SK-N-SH treated with all-trans-retinoic acid at 6 μM for 48 hours (cell line): ENCODE results near the gene GPR55.

Experiments used
- ATAC-seq: fragments of 200-7000 bp; cut with Tn5 transposase; 3 replicates; pipeline ENCODE4 v1.9.1; 2020; ENCODE audit warnings: mild to moderate bottlenecking, moderate library complexity
- ARNTL ChIP-seq: fragments of 450-650 bp; formaldehyde crosslinking; IDR thresholded peaks from 2 replicates; pipeline ENCODE4 v1.5.0; 2020; ENCODE audit warnings: low read depth, mild to moderate bottlenecking, moderate library complexity, borderline replicate concordance
- BACH2 ChIP-seq: fragments of 250-450 bp; sonication (Bioruptor Pico); IDR thresholded peaks from 2 replicates; pipeline ENCODE4 v1.9.0; 2021; ENCODE audit warnings: mild to moderate bottlenecking, borderline replicate concordance
- ESRRG ChIP-seq: fragments of 250-450 bp; sonication (Bioruptor Pico); IDR thresholded peaks from 2 replicates; pipeline ENCODE4 v1.6.1; 2021; ENCODE audit warnings: mild to moderate bottlenecking
- GLIS3 ChIP-seq: fragments of 250-450 bp; sonication (Bioruptor Pico); IDR thresholded peaks from 2 replicates; pipeline ENCODE4 v1.5.0; 2020; ENCODE audit warnings: mild to moderate bottlenecking, moderate library complexity
- ISL1 ChIP-seq: fragments of 250-450 bp; sonication (Bioruptor Pico); IDR thresholded peaks from 2 replicates; pipeline ENCODE4 v2.1.2; 2022; ENCODE audit warnings: mild to moderate bottlenecking, moderate library complexity
- OSR1 ChIP-seq: fragments of 250-450 bp; sonication (Bioruptor Pico); IDR thresholded peaks from 2 replicates; pipeline ENCODE4 v1.8.0; 2022; ENCODE audit warnings: moderate library complexity, mild to moderate bottlenecking, inconsistent platforms
- RARB ChIP-seq: fragments of 250-450 bp; sonication (Bioruptor Pico); IDR thresholded peaks from 2 replicates; pipeline ENCODE4 v1.8.0; 2021; ENCODE audit warnings: mild to moderate bottlenecking, moderate library complexity
- SNAI2 ChIP-seq: fragments of 250-450 bp; sonication (Bioruptor Pico); IDR thresholded peaks from 2 replicates; pipeline ENCODE4 v1.5.0; 2020; ENCODE audit warnings: mild to moderate bottlenecking, moderate library complexity
- TCF4 ChIP-seq: fragments of 250-450 bp; sonication (Bioruptor Pico); IDR thresholded peaks from 2 replicates; pipeline ENCODE4 v1.8.0; 2021; ENCODE audit warnings: mild to moderate bottlenecking, moderate library complexity, borderline replicate concordance
- ZC3H10 ChIP-seq: fragments of 250-450 bp; sonication (Bioruptor Pico); IDR thresholded peaks from 2 replicates; pipeline ENCODE4 v1.5.1; 2021; ENCODE audit warnings: mild to moderate bottlenecking, moderate library complexity
- ZFP3 ChIP-seq: fragments of 250-450 bp; sonication (Bioruptor Pico); IDR thresholded peaks from 2 replicates; pipeline ENCODE4 v1.5.0; 2020; ENCODE audit warnings: mild to moderate bottlenecking, moderate library complexity
- ZFP30 ChIP-seq: fragments of 450-650 bp; formaldehyde crosslinking; IDR thresholded peaks from 2 replicates; pipeline ENCODE4 v1.5.0; 2022; ENCODE audit warnings: mild to moderate bottlenecking, moderate library complexity
- ZNF565 ChIP-seq: fragments of 450-650 bp; formaldehyde crosslinking; conservative IDR thresholded peaks from 2 replicates; pipeline ENCODE4 v1.5.0; 2020; ENCODE audit warnings: low read depth, mild to moderate bottlenecking, moderate library complexity
- ZNF70 ChIP-seq: fragments of 450-650 bp; formaldehyde crosslinking; IDR thresholded peaks from 2 replicates; pipeline ENCODE4 v1.5.0; 2020; ENCODE audit warnings: mild to moderate bottlenecking, moderate library complexity
- TF ChIP-seq, protein P1 (sequence below): fragments of 250-450 bp; sonication (Bioruptor Pico); IDR thresholded peaks from 2 replicates; pipeline ENCODE4 v1.8.0; 2021; ENCODE audit warnings: low read depth, mild to moderate bottlenecking, moderate library complexity, borderline replicate concordance
- TF ChIP-seq, protein P2 (sequence below): fragments of 250-450 bp; sonication (Bioruptor Pico); IDR thresholded peaks from 2 replicates; pipeline ENCODE4 v1.5.1; 2020; ENCODE audit warnings: low read depth, mild to moderate bottlenecking, moderate library complexity
- TF ChIP-seq, protein P3 (sequence below): fragments of 250-450 bp; sonication (Bioruptor Pico); IDR thresholded peaks from 2 replicates; pipeline ENCODE4 v1.5.0; 2020; ENCODE audit warnings: mild to moderate bottlenecking, moderate library complexity
- TF ChIP-seq, protein P4 (sequence below): fragments of 250-450 bp; sonication (Bioruptor Pico); IDR thresholded peaks from 2 replicates; pipeline ENCODE4 v1.5.1; 2021; ENCODE audit warnings: mild to moderate bottlenecking, moderate library complexity

The GPR55 gene

DNA sequence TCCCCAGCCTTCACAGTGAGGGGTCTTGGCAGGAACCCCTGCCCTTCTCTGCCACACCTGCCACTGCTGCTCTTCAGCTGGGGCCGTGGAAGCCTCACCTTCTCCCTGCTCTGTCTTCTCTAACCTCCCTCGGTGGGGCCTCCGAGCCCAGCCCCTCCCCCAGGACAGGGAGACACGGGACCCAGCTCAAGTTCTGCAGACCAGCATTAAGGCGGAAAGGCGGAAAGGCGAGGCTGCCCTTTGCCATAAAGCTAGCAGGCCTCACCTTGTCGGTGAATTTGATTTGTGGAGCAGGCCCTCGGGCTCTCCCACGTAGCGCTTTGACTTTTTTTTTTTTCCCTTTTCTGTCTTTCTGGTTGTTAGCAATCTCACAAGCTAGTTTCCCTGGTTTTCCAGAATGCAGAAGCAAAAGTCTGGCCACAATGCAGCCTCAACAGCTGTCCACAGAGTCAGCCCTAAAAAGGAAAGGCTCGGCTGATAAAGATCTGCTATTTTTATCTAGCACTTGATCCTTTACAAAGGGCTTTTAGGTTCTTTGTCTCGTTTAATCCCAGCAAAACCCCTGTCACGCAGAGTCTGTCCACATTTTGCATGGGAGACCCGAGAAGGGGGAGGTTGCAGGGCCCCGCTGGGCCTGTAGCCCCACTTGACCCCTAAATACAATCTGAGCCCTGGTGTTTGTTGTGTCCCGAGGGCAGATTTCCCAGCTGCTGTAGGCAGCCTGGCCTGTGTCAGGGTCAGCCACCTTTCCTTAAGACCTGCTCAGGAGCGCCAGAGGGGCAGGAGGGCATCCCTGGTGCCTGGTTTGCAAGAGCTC is 54.3 kb downstream of the GPR55 start:
- ATAC-seq = no peak; the same call in 2 of the 3 replicates
- TF ChIP-seq TCF4 (peak; percentile 52; the same call in 1 of the 2 replicates), GLIS3 (CRISPR knock-in tag) (no peak)

DNA sequence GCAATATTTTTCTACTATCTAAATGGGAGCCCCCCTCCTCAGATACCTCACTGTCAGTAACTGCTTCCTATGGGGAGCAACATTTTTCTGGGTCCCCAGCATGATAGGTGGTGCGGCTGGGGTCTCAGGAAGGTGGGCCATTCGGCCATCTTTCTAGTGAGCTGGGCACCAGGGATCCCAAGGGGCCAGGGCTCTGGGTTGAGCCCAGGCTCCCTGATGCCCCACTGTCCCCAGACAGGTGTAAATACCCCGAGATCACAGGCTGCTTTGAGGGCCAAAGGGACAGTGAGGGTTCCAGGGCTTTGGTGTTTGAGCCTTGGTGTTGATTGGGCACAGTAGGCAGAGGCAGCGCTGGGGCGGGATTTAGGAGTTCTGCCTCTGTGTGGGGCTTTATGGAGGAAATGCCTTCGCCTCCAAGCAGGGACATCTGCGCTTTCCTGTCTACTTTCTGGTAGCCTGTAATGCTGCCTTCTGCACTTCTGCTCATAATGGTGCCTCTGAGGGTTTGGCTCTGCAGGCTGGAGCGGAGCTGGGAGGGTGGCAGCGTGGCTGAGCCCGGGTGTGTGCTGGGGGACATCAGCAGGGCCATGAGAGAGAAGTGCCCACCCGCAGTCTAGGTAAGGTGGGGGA is 55.0 kb downstream of the GPR55 start:
- TF ChIP-seq, protein P1, sequence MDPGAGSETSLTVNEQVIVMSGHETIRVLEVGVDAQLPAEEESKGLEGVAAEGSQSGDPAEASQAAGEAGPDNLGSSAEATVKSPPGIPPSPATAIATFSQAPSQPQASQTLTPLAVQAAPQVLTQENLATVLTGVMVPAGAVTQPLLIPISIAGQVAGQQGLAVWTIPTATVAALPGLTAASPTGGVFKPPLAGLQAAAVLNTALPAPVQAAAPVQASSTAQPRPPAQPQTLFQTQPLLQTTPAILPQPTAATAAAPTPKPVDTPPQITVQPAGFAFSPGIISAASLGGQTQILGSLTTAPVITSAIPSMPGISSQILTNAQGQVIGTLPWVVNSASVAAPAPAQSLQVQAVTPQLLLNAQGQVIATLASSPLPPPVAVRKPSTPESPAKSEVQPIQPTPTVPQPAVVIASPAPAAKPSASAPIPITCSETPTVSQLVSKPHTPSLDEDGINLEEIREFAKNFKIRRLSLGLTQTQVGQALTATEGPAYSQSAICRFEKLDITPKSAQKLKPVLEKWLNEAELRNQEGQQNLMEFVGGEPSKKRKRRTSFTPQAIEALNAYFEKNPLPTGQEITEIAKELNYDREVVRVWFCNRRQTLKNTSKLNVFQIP (CRISPR knock-in tag) = no peak
- TF ChIP-seq SNAI2 (CRISPR knock-in tag) (no peak), ARNTL (CRISPR knock-in tag) (no peak), GLIS3 (CRISPR knock-in tag) (no peak), BACH2 (no peak), ZNF565 (CRISPR knock-in tag) (no peak), OSR1 (CRISPR knock-in tag) (no peak), ISL1 (CRISPR knock-in tag) (no peak), ZFP30 (CRISPR knock-in tag) (no peak), ZNF70 (CRISPR knock-in tag) (no peak), ESRRG (CRISPR knock-in tag) (no peak)
- TF ChIP-seq, protein P2, sequence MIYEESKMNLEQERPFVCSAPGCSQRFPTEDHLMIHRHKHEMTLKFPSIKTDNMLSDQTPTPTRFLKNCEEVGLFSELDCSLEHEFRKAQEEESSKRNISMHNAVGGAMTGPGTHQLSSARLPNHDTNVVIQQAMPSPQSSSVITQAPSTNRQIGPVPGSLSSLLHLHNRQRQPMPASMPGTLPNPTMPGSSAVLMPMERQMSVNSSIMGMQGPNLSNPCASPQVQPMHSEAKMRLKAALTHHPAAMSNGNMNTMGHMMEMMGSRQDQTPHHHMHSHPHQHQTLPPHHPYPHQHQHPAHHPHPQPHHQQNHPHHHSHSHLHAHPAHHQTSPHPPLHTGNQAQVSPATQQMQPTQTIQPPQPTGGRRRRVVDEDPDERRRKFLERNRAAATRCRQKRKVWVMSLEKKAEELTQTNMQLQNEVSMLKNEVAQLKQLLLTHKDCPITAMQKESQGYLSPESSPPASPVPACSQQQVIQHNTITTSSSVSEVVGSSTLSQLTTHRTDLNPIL = no peak
- TF ChIP-seq, all 23 proteins: peak for 0
- ATAC-seq = no peak

DNA sequence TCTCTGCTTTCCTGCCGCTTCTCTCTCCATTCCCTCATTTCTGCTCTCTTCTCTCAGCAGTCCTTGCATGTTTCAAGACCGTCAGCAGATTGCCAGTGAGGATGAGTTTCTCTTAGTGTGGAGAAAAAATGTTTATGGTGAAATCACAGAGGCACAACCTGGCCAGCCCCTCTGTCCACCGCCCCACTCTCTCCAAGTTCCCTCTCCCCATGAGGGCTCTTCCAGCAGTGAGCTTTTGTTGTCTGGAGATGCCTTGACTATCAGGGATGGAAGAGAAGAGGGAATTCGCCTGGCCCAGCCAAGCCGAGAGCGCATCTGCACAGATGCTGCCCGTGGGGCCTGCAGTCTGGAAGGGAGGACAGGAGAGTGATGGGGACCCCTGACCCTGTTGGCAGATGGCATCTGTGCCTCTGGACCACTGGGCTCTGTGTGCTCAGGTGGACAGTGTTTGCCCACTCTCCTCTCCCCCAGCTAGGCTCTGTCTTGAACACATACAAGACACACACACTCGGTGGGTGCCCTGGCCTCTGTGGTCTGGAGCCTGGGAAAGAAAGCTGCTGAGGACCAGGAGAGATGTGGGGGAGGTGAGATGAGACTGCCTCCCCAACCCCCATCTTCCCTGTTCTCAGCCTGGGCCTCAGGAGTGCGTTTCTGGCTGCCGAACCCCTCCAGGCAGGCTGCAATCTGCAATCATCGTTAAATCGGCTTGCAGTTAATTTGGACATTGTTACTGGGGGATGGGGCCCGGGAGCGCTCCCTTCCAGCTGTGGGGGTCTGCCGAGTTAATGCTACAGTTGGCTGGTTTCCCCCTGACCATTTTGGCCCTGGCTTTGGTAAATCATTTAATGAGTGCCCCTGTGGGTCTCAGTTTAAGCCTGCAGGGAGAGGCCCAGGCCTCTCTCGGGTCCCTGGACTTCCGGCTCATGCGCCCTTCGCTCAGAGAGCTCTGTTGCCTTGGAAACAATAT is 55.8 kb downstream of the GPR55 start:
- TF ChIP-seq ZFP3 (CRISPR knock-in tag) (no peak), TCF4 (peak; percentile 43; the same call in 1 of the 2 replicates), RARB (no peak), ARNTL (CRISPR knock-in tag) (no peak)
- TF ChIP-seq, protein P3, sequence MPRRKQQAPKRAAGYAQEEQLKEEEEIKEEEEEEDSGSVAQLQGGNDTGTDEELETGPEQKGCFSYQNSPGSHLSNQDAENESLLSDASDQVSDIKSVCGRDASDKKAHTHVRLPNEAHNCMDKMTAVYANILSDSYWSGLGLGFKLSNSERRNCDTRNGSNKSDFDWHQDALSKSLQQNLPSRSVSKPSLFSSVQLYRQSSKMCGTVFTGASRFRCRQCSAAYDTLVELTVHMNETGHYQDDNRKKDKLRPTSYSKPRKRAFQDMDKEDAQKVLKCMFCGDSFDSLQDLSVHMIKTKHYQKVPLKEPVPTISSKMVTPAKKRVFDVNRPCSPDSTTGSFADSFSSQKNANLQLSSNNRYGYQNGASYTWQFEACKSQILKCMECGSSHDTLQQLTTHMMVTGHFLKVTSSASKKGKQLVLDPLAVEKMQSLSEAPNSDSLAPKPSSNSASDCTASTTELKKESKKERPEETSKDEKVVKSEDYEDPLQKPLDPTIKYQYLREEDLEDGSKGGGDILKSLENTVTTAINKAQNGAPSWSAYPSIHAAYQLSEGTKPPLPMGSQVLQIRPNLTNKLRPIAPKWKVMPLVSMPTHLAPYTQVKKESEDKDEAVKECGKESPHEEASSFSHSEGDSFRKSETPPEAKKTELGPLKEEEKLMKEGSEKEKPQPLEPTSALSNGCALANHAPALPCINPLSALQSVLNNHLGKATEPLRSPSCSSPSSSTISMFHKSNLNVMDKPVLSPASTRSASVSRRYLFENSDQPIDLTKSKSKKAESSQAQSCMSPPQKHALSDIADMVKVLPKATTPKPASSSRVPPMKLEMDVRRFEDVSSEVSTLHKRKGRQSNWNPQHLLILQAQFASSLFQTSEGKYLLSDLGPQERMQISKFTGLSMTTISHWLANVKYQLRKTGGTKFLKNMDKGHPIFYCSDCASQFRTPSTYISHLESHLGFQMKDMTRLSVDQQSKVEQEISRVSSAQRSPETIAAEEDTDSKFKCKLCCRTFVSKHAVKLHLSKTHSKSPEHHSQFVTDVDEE (CRISPR knock-in tag) = no peak
- ATAC-seq = no peak

DNA sequence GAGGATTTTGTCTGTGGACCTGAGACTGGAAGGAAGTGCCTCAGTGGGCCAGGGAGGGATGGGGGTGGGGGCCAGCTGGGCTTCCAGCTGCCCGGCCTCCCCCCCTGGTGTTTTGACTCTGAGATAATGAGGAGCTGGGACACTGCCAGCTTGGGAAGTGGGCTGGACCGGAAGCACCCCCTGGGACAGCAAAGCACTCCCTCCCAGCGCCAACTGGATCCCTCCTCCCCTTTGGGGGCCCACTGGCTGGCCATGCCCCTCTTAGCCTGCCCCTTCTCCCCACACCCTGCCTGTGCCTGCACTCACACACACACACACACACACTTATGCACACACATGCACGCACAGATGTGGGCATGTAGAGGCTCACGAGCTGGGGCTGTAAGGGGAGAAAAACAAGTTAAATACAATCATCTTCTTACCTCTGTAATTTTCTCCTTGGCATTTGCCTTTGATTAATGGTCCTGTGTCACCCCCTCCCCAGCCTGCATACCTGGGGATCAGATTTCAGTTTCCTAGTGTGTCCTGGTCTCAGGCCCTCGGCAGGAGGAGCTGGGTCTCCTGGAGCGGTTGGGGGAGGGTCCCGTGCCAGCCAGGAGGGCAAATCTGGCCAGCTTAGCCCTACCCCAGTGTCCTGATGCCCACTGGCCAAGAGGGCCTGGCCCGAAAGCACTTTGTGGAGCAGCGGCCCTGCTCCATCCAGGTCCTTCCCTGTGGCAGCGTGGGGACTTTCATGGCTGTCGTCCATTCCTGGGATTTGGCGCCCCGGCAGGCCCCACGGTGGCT is 56.7 kb downstream of the GPR55 start:
- TF ChIP-seq TCF4 (no peak), OSR1 (CRISPR knock-in tag) (no peak), ZFP3 (CRISPR knock-in tag) (no peak), ARNTL (CRISPR knock-in tag) (no peak), ESRRG (CRISPR knock-in tag) (no peak), ZFP30 (CRISPR knock-in tag) (no peak), SNAI2 (CRISPR knock-in tag) (no peak), ZC3H10 (CRISPR knock-in tag) (no peak), RARB (no peak)
- TF ChIP-seq, protein P3 (CRISPR knock-in tag) = no peak
- TF ChIP-seq, protein P4, sequence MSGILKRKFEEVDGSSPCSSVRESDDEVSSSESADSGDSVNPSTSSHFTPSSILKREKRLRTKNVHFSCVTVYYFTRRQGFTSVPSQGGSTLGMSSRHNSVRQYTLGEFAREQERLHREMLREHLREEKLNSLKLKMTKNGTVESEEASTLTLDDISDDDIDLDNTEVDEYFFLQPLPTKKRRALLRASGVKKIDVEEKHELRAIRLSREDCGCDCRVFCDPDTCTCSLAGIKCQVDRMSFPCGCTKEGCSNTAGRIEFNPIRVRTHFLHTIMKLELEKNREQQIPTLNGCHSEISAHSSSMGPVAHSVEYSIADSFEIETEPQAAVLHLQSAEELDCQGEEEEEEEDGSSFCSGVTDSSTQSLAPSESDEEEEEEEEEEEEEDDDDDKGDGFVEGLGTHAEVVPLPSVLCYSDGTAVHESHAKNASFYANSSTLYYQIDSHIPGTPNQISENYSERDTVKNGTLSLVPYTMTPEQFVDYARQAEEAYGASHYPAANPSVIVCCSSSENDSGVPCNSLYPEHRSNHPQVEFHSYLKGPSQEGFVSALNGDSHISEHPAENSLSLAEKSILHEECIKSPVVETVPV (CRISPR knock-in tag) = no peak
- no peak for ATAC-seq
